DMS 273 treated with DMSO at 0.1 percent for 48 hours (cell line): ENCODE results near the gene AP3B1.

Experiments
- DNase-seq: peaks from one replicate; lab custom pipeline; 2025; lab: John Stamatoyannopoulos, UW

Gene AP3B1

GRCh38 chr5:77974576-77974975 lies 319.9 kb downstream of the AP3B1 start:
- no peak for DNase-seq

GRCh38 chr5:77973253-77973609 lies 321.3 kb downstream of the AP3B1 start:
- no peak for DNase-seq

GRCh38 chr5:77972469-77973252 lies 321.8 kb downstream of the AP3B1 start:
- DNase-seq, result no peak

DNA sequence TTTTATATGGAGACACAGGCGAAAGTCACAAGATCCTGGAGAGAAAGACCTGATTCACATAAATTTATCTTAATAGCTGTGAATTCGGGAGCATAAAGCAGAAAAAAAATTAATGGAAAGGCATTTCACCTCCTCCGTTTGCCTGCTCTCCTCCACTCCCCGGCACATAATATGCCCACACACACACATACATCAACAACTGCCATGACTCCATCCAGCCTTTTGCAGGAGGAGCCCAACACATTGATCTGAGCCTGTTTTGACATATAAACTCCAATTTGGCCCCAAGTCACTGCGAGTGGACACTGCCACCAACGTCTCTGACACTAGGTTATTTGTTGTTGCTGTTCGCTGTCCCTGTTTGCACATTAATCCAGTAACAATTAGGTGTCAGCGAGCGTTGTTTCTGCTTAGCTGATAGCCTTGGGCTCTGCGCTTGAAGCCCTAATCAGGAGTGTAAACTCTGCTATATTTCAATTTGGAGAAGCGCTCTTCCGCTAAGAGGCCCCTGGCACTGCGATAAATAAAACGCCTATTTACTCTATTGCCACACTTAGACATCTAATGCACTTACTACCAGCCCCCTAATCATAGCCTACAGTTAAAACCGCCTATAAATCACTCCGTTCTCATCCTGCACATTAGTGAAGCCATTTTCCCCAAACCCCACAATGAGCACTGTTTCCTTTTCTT lies 322.6 kb downstream of the AP3B1 start:
- no peak for DNase-seq

- no peak for DNase-seq
These were observed 323.6 kb downstream of the AP3B1 start for GRCh38 chr5:77970891-77971290.

GRCh38 chr5:77963795-77964194 lies 330.7 kb downstream of the AP3B1 start:
- no peak for DNase-seq

- no peak for DNase-seq
These were observed 333.6 kb downstream of the AP3B1 start for GRCh38 chr5:77960863-77961396.

DNA sequence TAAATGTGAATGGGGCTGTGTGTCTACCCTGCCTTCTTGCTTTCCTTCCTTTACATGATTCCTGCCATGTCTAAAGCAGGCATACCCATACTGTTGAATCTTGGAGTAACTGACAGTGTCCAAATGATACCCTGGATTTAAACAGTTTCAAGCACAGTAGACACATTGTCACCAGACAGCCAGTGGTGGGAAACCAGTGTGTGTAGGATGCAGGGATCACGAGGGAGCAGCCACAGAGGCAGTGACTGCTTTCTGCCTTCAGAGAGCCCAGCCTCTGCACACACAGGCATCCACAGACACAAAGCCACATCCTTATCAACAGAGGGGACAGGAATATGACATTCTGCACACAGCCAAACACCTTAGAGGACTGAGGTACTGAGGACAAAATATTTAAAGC lies 334.2 kb downstream of the AP3B1 start:
- no peak for DNase-seq

DNA sequence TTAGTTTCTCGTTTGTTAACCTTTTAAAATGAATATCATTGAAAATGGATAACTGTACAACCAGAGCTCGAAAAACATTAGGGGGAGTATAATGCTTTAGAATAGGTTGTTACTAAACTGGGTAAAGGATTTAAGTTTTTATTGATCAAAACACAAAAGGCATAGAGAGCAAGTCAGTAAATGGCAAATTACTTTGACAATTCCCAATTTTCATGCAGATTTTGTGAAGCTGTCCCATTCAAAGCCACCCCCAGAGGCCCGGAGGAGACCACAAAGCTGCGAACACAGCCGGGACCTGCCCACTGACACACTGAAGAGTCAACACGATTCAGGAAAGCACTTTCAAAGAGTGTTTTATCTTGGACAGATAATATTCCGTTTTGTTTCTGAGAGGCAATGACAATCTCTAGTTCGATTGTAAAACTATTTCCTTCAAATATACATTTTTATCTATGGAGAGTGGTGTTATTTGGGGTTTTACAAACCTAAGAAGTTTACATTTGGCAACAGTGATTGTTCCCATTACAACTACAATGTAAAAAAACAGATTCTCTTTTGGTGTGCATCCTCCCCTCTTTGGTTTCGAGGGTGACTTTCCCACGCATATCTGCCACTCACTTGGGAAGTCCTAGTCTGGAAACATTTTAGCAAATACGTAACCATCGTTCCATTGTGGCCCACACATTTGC lies 335.7 kb downstream of the AP3B1 start:
- no peak for DNase-seq

DNA sequence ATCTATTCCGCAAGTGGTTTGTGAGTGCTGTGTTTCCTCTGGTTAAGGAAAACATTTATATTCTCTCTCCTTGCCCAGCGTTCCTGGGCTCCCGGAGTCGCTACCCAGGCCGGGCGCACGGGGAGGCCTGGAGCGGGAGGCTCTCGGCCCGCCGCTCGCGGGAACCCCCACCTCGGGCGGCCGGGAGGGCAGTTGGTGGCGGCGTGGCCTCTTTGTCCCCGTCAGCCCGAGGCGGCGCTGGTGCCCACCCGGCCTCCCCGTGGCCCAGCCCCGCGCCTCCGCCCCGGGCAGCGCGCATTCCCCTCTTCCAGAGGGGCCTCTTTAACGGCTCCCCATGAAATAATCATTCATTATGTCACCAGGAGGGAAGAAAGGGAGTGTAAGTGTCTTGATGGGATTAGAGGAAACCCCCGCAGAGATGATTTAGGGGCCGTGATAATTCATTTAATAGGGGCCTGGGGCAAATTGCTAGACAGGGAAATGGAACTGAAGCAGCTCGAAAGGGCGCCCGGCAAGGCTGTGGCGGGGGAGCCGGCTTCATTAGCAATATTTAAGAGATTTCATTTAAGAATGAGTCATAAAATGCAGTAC lies 336.5 kb downstream of the AP3B1 start:
- no peak for DNase-seq

DNA sequence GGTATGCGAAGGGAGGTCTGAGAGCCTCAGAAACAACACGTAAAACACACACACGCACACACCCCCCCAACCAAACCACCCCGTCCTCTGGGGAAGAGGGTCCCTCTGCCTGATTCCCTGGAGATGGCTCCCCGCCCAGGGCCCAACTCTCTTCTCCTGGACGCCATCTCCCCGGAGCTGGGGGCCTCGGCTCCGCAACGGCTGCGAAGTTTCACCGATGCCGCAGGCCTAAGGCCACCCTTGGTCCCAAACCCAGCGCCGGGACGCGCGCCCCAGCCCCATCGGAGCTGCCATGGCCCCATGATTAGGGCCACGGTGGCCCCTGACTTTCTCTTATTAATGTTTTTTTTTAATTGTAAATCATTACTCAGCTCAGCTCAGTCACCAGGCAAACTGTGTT lies 337.0 kb downstream of the AP3B1 start:
- DNase-seq, result no peak

DNA sequence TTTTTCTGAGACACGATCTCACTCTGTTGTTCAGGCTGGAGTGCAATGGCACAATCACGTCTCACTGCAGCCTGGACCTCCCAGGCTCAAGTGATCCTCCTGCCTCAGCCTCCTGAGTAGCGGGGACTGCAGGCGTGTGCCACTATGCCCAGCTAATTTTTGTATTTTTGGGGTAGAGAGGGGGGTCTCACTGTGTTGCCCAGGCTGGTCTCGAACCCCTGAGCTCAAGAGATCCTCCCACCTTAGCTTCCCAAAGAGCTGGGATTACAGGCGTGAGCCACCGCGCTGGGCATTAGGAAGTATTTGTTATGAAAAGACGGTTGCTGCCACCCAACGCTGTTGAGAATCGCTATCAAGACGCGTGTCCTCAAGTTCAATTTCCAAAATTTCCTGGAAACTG lies 337.4 kb downstream of the AP3B1 start:
- DNase-seq, result no peak

DNA sequence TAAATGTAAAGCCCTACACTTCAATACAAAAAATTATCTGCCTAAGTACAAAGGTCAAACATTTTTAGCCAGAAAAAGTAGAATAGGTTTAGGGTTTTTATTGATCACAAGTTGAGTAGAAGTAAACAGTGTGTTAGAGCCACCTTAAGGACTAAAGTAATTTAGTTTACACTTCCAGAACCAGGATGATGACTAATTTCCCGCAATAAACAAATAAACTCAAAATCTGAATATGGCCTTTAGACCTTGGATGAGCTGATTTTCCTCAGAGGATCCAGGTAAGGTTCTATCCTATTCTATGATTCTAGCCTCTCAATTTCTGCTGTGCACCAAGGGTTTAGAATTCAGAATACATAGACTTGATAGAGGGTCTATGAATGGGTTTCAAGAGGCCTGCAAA lies 338.9 kb downstream of the AP3B1 start:
- no peak for DNase-seq

DNA sequence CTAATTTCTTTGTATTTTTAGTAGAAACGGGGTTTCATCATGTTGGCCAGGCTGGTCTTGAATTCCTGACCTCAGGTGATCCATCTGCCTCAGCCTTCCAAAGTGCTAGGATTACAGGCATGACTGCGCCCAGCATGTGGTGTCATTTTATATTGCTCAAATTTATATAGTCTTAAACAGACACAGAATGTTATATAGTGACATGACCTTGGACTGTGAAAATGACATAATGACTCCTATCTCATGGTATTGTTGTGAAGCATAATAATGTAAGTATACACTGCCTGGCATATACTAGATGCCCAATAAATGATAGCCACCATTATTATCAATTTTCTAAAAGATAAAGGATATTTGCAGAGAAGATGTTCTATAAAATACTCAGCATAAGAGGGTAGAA lies 341.1 kb downstream of the AP3B1 start:
- DNase-seq, result no peak

DNA sequence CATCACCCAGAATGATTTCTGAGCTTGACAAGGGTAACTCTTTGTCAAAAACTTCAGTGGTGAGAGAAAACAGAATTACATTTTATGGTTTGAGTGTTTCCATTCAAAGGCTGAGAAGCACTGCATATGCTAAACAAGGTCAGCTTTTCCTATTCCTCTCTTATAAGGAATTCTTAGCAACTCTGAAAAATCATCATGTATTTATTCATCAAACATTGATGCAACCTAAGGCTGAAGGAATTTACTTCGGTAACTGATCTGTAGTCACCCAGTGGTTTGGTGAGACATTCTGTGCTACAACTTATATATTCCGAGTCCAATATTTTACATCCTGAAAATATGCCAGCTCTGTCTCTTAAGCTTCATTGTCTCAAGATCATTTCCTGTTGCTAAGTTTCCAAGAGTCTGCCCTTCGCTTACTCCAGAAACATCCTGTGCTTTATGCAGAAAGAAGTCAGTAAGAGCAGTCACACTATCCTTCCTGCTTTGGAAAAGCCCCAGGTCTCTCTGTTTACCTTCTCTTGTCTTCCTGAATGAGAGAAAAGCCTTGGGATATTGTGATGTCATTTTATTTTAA lies 341.8 kb downstream of the AP3B1 start:
- DNase-seq, result no peak
